Chondrocyte (in vitro differentiated cells): ENCODE data around the gene HIVEP1. TPM values are rescaled to one million over a fixed set of nuclear protein-coding genes. Genes with fewer than 3 reads are reported as not detected.

Experiments
- DNase-seq: peaks from one replicate; pipeline ENCODE4 v3.0.0; 2021; ENCODE audit warnings: mixed read lengths, low spot score
- H3K27ac Mint-ChIP-seq: one replicate; pipeline ENCODE4 v1.8.0; 2021; ENCODE audit warnings: mild to moderate bottlenecking, moderate library complexity, mixed read lengths; ENCODE audit not compliant: unreplicated experiment
- H3K27me3 Mint-ChIP-seq: 2 replicates; pipeline ENCODE4 v1.8.0; 2021; ENCODE audit warnings: low read depth, mixed read lengths
- H3K36me3 Mint-ChIP-seq: 2 replicates; pipeline ENCODE4 v1.8.0; 2021; ENCODE audit warnings: low read depth, mixed read lengths
- H3K4me1 Mint-ChIP-seq: 2 replicates; pipeline ENCODE4 v1.8.0; 2021; ENCODE audit warnings: low read depth, mild to moderate bottlenecking, mixed read lengths
- H3K4me3 Mint-ChIP-seq: one replicate; pipeline ENCODE4 v1.8.0; 2021; ENCODE audit warnings: mild to moderate bottlenecking, moderate library complexity, mixed read lengths; ENCODE audit not compliant: unreplicated experiment
- H3K9me3 Mint-ChIP-seq: 2 replicates; pipeline ENCODE4 v1.8.0; 2021; ENCODE audit warnings: low read depth, mixed read lengths
- total RNA-seq: library from RNA; stranded (reverse); gene quantifications from 3 replicates; pipeline ENCODE4 v1.2.1, GENCODE V29; 2021
- TF ChIP-seq, protein P1 (sequence below): fragments of 200-600 bp; sonication (generic); IDR thresholded peaks from 2 replicates; pipeline ENCODE4 v1.5.0; 2021; ENCODE audit warnings: antibody characterized with exemption, mild to moderate bottlenecking, moderate library complexity

HIVEP1 gene
- total RNA-seq, 1 donor from 2014 or later = 49.7 TPM

DNA sequence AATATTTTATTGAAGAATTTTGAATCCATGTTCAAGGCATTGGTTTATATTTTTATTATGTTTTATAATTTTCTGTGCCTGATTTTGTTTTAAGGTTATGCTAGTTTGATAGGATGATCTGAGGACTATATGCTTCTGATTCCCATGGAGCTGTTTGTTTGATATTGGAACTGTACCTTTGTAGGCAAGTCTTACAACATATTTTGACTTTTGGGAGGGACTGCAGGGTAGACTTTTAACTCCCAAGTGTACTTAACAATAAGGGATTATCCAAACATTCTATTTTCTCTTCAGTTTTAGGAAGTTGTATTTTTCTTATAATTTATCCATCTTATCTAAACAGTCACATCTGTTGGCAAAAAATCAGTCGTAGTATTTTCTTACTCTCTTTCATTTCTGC lies 82.6 kb downstream of the HIVEP1 start:
- H3K27ac Mint-ChIP-seq = no peak overlapping the region
- H3K4me1 Mint-ChIP-seq = peaks cover 29% of the 10 kb centered on the region
- TF ChIP-seq, protein P1, sequence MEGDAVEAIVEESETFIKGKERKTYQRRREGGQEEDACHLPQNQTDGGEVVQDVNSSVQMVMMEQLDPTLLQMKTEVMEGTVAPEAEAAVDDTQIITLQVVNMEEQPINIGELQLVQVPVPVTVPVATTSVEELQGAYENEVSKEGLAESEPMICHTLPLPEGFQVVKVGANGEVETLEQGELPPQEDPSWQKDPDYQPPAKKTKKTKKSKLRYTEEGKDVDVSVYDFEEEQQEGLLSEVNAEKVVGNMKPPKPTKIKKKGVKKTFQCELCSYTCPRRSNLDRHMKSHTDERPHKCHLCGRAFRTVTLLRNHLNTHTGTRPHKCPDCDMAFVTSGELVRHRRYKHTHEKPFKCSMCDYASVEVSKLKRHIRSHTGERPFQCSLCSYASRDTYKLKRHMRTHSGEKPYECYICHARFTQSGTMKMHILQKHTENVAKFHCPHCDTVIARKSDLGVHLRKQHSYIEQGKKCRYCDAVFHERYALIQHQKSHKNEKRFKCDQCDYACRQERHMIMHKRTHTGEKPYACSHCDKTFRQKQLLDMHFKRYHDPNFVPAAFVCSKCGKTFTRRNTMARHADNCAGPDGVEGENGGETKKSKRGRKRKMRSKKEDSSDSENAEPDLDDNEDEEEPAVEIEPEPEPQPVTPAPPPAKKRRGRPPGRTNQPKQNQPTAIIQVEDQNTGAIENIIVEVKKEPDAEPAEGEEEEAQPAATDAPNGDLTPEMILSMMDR = no peak
- peaks cover 14% of the 10 kb centered on the region for H3K36me3 Mint-ChIP-seq
- peaks cover 2% of the 10 kb centered on the region for H3K9me3 Mint-ChIP-seq
- H3K4me3 Mint-ChIP-seq = no peak overlapping the region
- H3K27me3 Mint-ChIP-seq = no peaks in the 10 kb centered on the region
- no peak for DNase-seq

DNA sequence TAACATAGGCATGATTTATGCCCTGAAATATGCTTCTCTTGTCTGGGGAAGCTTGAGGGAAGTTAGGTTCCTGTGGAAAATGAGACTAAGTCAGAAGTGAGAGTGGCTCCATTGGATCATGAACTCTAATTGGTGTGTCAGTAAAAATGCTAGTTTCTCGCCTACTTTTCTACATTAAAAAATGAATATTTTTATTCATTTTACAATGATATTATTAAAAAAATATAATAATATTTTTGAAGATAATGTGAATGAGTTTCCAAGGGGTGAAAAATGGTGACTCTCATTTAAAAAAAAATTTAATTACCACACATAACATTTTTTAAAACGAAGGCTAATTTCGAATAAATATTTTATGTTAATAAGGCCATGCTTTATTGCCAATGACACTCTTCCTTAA lies 84.2 kb downstream of the HIVEP1 start:
- Mint-ChIP-seq H3K36me3 (peaks cover 14% of the 10 kb centered on the region), H3K27ac (no peak overlapping the region), H3K27me3 (no peaks in the 10 kb centered on the region), H3K4me1 (peaks cover 29% of the 10 kb centered on the region), H3K4me3 (no peak overlapping the region), H3K9me3 (peaks cover 2% of the 10 kb centered on the region)
- TF ChIP-seq, protein P1 = no peak
- DNase-seq = no peak

- Mint-ChIP-seq H3K36me3 (peaks cover 7% of the 10 kb centered on the region), H3K4me3 (no peak overlapping the region), H3K9me3 (peaks cover 2% of the 10 kb centered on the region), H3K27ac (no peak overlapping the region), H3K4me1 (peaks cover 37% of the 10 kb centered on the region), H3K27me3 (no peaks in the 10 kb centered on the region)
- no peak for DNase-seq
- TF ChIP-seq, protein P1 = no peak
Measured at GRCh38 chr6:12097791-12098190, 85.7 kb downstream of the HIVEP1 start.

DNA sequence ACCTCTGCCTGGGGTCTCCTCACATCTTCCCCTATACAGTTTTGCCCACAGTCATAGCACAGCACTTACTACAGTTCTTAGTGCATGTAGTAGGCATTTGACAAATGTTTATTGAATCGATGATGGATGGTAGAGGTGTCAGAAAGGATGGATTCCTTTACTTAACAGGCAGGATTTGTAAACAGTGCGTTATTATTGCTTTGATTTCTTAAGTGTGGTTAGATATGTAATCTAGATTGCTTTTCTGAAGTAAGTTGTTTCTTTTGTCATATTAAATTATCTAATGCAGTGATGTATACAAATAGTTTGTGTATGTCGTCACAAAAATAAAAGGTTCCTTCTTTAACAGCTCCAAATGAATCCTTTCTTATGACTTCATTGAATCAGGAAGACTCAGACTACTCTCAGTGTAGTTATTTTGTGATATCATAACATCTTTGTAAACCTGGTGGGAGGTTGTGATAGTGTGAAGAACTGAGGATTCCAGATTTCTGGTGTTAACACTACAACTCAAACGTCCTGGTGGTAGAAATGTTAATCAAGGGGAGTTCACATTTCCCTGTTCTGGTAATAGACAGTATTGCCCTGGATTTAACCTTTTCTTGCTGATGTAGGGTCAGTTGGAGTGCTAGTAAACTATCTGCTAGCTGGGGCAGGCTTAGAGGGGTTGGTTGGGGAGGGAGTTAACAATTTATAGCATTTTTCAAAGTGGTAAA lies 87.7 kb downstream of the HIVEP1 start:
- Mint-ChIP-seq H3K4me3 (no peak overlapping the region), H3K27me3 (no peaks in the 10 kb centered on the region), H3K9me3 (peaks cover 4% of the 10 kb centered on the region), H3K36me3 (peaks cover 5% of the 10 kb centered on the region), H3K27ac (no peak overlapping the region), H3K4me1 (peaks cover 35% of the 10 kb centered on the region)
- TF ChIP-seq, protein P1 = no peak
- no peak for DNase-seq

GRCh38 chr6:12101048-12101447 lies 88.9 kb downstream of the HIVEP1 start:
- peaks cover 23% of the 10 kb centered on the region for H3K4me1 Mint-ChIP-seq
- peaks cover 3% of the 10 kb centered on the region for H3K36me3 Mint-ChIP-seq
- no peak overlapping the region for H3K4me3 Mint-ChIP-seq
- peaks cover 4% of the 10 kb centered on the region for H3K9me3 Mint-ChIP-seq
- DNase-seq = no peak
- no peak overlapping the region for H3K27ac Mint-ChIP-seq
- TF ChIP-seq, protein P1 = no peak
- H3K27me3 Mint-ChIP-seq = no peaks in the 10 kb centered on the region
